ENCODE results near the gene ADGRA3.
A peak's percentile ranks its signal among the peaks of the same experiment; 100 is the strongest.

DNA sequence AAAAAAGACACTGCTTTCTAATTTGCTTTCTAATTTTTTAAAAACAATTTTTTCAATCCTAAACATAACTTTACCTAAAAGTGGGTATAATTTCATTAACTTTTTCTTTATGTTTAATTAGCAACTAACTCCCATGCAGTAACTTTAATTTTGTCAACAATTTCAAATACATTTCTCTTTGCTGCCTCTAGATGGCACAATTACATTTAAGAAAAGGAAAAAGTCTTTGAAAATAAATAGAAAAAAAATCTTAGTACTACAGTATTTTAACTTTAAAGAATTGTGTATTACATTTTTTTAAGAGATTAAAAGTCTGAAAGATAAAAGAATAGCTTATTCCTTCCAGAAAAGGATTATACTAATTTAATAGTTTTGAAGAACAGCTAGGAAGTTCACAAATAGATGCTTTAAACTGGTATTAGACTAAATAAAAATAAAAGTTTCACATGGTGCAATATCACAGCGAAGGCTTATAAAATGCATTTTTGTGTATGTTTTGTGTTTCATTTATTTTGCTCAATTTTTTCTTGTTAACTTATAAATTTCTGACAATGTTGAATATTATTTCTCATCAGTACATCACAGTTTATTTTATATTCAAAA lies 105.1 kb downstream of the ADGRA3 start:
- TF ChIP-seq, protein P1, sequence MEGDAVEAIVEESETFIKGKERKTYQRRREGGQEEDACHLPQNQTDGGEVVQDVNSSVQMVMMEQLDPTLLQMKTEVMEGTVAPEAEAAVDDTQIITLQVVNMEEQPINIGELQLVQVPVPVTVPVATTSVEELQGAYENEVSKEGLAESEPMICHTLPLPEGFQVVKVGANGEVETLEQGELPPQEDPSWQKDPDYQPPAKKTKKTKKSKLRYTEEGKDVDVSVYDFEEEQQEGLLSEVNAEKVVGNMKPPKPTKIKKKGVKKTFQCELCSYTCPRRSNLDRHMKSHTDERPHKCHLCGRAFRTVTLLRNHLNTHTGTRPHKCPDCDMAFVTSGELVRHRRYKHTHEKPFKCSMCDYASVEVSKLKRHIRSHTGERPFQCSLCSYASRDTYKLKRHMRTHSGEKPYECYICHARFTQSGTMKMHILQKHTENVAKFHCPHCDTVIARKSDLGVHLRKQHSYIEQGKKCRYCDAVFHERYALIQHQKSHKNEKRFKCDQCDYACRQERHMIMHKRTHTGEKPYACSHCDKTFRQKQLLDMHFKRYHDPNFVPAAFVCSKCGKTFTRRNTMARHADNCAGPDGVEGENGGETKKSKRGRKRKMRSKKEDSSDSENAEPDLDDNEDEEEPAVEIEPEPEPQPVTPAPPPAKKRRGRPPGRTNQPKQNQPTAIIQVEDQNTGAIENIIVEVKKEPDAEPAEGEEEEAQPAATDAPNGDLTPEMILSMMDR (IDR thresholded peaks at IDR 0.05; ENCODE audit: poor library complexity, severe bottlenecking): peak; percentile 72
- TF ChIP-seq EZH2 (IDR thresholded peaks at IDR 0.05; ENCODE audit: borderline replicate concordance, insufficient read depth, low read length, poor library complexity, severe bottlenecking) (no peak), REST (IDR thresholded peaks at IDR 0.05; ENCODE audit: borderline replicate concordance) (no peak)
